HEK293 (cell line): ENCODE results near the gene GPR62.

Experiments
- CTCF ChIP-seq: fragments of 450-650 bp; formaldehyde crosslinking; IDR thresholded peaks from 2 replicates; pipeline ENCODE4 v1.5.1; 2016; ENCODE audit warnings: missing biosample characterization, missing genetic modification characterization
- GLIS1 ChIP-seq: fragments of 450-650 bp; formaldehyde crosslinking; IDR thresholded peaks from 2 replicates; pipeline ENCODE4 v1.5.1; 2016; ENCODE audit warnings: missing biosample characterization, missing genetic modification characterization
- HIC1 ChIP-seq: fragments of 450-650 bp; formaldehyde crosslinking; IDR thresholded peaks from 2 replicates; pipeline ENCODE4 v1.5.1; 2016; ENCODE audit warnings: missing biosample characterization, missing genetic modification characterization
- INSM2 ChIP-seq: fragments of 450-650 bp; formaldehyde crosslinking; IDR thresholded peaks from 2 replicates; pipeline ENCODE4 v1.5.1; 2016; ENCODE audit warnings: missing biosample characterization, missing genetic modification characterization
- OSR2 ChIP-seq: fragments of 450-650 bp; formaldehyde crosslinking; IDR thresholded peaks from 2 replicates; pipeline ENCODE4 v1.5.1; 2016; ENCODE audit warnings: missing biosample characterization, missing genetic modification characterization
- PATZ1 ChIP-seq: fragments of 450-650 bp; formaldehyde crosslinking; IDR thresholded peaks from 2 replicates; pipeline ENCODE4 v1.5.1; 2016; ENCODE audit warnings: missing biosample characterization, missing genetic modification characterization
- PRDM2 ChIP-seq: fragments of 450-650 bp; formaldehyde crosslinking; IDR thresholded peaks from 2 replicates; pipeline ENCODE4 v1.5.1; 2016; ENCODE audit warnings: missing biosample characterization, missing genetic modification characterization, borderline replicate concordance
- RBAK ChIP-seq: fragments of 450-650 bp; formaldehyde crosslinking; IDR thresholded peaks from 2 replicates; pipeline ENCODE4 v1.5.1; 2016; ENCODE audit warnings: missing biosample characterization, missing genetic modification characterization
- SCRT1 ChIP-seq: fragments of 450-650 bp; formaldehyde crosslinking; IDR thresholded peaks from 2 replicates; pipeline ENCODE4 v1.5.1; 2016; ENCODE audit warnings: missing biosample characterization, missing genetic modification characterization, borderline replicate concordance
- ZBTB1 ChIP-seq: fragments of 450-650 bp; formaldehyde crosslinking; IDR thresholded peaks from 2 replicates; pipeline ENCODE4 v1.5.1; 2016; ENCODE audit warnings: missing biosample characterization, missing genetic modification characterization
- ZFHX2 ChIP-seq: fragments of 450-650 bp; formaldehyde crosslinking; conservative IDR thresholded peaks from 2 replicates; pipeline ENCODE4 v1.5.1; 2016; ENCODE audit warnings: missing biosample characterization, missing genetic modification characterization
- ZFP41 ChIP-seq: fragments of 450-650 bp; formaldehyde crosslinking; IDR thresholded peaks from 2 replicates; pipeline ENCODE4 v1.5.1; 2016; ENCODE audit warnings: missing biosample characterization, missing genetic modification characterization, borderline replicate concordance
- ZFP69B ChIP-seq: fragments of 450-650 bp; formaldehyde crosslinking; IDR thresholded peaks from 2 replicates; pipeline ENCODE4 v1.5.1; 2016; ENCODE audit warnings: missing biosample characterization, missing genetic modification characterization
- ZNF146 ChIP-seq: fragments of 450-650 bp; formaldehyde crosslinking; IDR thresholded peaks from 2 replicates; pipeline ENCODE4 v1.5.1; 2016; ENCODE audit warnings: missing biosample characterization, missing genetic modification characterization
- ZNF16 ChIP-seq: fragments of 450-650 bp; formaldehyde crosslinking; IDR thresholded peaks from 2 replicates; pipeline ENCODE4 v1.5.1; 2016; ENCODE audit warnings: low read depth, missing biosample characterization, missing genetic modification characterization
- ZNF239 ChIP-seq: fragments of 450-650 bp; formaldehyde crosslinking; IDR thresholded peaks from 2 replicates; pipeline ENCODE4 v1.5.1; 2016; ENCODE audit warnings: missing biosample characterization, missing genetic modification characterization
- ZNF280D ChIP-seq: fragments of 450-650 bp; formaldehyde crosslinking; IDR thresholded peaks from 2 replicates; pipeline ENCODE4 v1.5.1; 2016; ENCODE audit warnings: missing biosample characterization, missing genetic modification characterization
- ZNF335 ChIP-seq: fragments of 450-650 bp; formaldehyde crosslinking; conservative IDR thresholded peaks from 2 replicates; pipeline ENCODE4 v1.5.1; 2016; ENCODE audit warnings: missing biosample characterization, missing genetic modification characterization
- ZNF426 ChIP-seq: fragments of 450-650 bp; formaldehyde crosslinking; IDR thresholded peaks from 2 replicates; pipeline ENCODE4 v1.5.1; 2017; ENCODE audit warnings: missing biosample characterization, missing genetic modification characterization, mild to moderate bottlenecking, inconsistent platforms, moderate library complexity
- ZNF548 ChIP-seq: fragments of 450-650 bp; formaldehyde crosslinking; IDR thresholded peaks from 2 replicates; pipeline ENCODE4 v1.5.1; 2016; ENCODE audit warnings: missing biosample characterization, missing genetic modification characterization
- ZNF658 ChIP-seq: fragments of 450-650 bp; formaldehyde crosslinking; IDR thresholded peaks from 2 replicates; pipeline ENCODE4; 2016; ENCODE audit warnings: missing biosample characterization, missing genetic modification characterization
- ZNF670 ChIP-seq: fragments of 450-650 bp; formaldehyde crosslinking; IDR thresholded peaks from 2 replicates; pipeline ENCODE4 v1.5.1; 2016; ENCODE audit warnings: missing biosample characterization, missing genetic modification characterization, low read depth

The GPR62 gene

GRCh38 chr3:51967384-51968169 is 12.4 kb downstream of the GPR62 start, which contains the start of gene PCBP4 (continued):
- no peak for TF ChIP-seq ZNF280D (tag by site-specific recombination)
- no peak for TF ChIP-seq PATZ1 (tag by site-specific recombination)
- TF ChIP-seq SCRT1 (tag by site-specific recombination), result no peak
- no peak for TF ChIP-seq ZNF16
- TF ChIP-seq ZNF670 (tag by site-specific recombination), result no peak
- no peak for TF ChIP-seq ZNF658 (tag by site-specific recombination)
- no peak for TF ChIP-seq OSR2 (tag by site-specific recombination)
- TF ChIP-seq ZNF426 (tag by site-specific recombination), result no peak
- no peak for TF ChIP-seq ZNF239 (tag by site-specific recombination)
- no peak for TF ChIP-seq PRDM2 (tag by site-specific recombination)
- TF ChIP-seq ZBTB1 (tag by site-specific recombination), result no peak
- peak; percentile 71 for TF ChIP-seq ZFHX2 (tag by site-specific recombination)
- no peak for TF ChIP-seq ZFP69B
- no peak for TF ChIP-seq RBAK (tag by site-specific recombination)
- no peak for TF ChIP-seq ZNF146 (tag by site-specific recombination)
- TF ChIP-seq ZFP41 (tag by site-specific recombination), result no peak
- TF ChIP-seq ZNF335, result peak; percentile 50; the same call in 1 of the 2 replicates
- no peak for TF ChIP-seq GLIS1 (tag by site-specific recombination)
- no peak for TF ChIP-seq INSM2
- TF ChIP-seq HIC1 (tag by site-specific recombination), result no peak
- no peak for TF ChIP-seq CTCF (tag by site-specific recombination)
- TF ChIP-seq ZNF548, result no peak
